GM19455 (cell line): ENCODE results near the gene LIPN.

Source experiments
- ATAC-seq: cut with Tn5 transposase; IDR thresholded peaks from one replicate; pipeline ENCODE4 v1.9.1; 2021; ENCODE audit not compliant: unreplicated experiment

Gene LIPN

DNA sequence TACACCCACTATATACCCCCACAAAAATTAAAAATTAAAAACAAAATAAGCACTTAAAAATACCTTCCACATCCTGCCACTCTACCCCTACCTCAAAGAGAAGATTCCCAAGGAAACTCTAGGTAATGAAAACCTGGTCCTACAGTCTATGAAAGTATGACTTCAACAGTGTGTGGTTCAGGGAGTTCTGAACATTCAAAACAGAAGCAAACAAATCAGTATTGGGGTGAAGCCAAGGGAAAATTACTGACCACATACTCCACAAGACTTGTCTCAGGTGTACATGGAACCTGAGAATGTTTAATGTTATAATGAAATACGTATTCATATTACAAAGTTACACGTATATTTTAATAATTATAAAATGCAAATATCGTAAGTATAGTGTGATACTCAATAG lies 22.4 kb downstream of the LIPN start:
- ATAC-seq = no peak

DNA sequence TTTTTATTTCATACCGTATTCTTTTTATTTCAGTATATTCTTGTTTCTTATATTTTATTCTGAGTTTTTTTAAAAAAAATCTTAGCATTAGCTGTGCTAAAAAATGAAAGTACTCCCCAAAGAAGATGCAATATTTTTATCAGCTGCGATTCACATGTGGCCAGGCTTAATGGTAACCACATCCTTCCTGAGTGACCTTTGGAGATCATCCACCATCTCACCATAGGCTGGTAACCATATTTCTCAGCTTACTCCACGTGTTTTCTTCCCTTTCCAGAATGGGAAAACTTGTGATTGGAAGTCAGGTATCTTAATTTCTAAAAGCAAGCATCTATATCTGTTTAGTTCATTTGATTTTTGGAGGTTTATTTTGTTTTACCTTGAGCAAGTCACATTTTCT lies 23.9 kb downstream of the LIPN start:
- ATAC-seq = no peak

DNA sequence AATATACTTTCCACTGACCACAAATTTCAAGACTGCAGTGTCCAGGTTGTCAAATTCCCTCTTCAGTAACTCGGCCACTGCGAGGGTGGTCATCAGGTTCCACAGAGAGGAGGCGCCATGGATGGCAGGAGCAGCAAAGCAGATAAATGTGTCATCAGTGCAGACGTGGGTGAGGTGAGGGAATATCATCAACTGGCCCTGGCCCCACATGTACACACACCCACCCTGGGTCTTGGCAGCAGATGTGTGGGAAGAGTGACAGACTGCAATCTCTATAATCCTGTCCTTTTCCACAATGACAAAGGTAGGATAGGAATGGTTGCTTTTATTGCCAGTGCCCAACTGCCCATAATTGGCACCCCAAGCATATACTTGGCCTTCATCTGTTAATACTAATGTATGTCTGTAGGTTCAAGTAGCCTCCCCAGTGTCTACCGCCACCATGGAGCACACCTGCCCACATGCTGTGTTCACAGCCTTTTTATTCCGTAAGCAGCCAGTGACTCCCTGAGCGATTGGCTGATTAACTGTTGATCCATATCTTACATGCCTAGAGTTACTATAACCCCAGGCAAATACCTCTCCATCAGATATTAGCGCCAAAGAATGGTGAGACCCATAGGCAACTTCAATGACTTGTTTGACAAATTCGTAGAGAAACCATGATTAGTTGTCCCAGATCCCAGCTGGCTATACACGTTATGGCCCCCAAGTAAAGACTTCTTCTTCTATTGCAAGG lies 26.4 kb downstream of the LIPN start:
- no peak for ATAC-seq

DNA sequence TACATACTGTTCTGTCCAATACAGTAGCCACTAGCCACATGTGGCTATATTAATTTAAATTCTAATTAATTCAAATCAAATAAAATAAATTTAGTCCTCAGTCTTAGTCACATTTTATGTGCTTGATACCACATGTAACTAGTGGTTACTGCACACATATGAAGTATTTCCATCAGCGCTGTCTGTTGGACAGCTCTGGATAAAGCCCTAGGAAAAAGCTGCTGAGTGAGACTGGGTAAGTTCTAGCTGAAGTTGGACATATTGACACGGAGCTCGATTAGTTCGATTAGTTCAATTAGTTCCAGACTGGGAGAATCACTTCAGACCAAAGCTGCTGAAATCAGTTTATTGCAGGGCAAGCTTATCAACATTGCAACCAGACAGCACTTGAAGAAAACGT lies 27.6 kb downstream of the LIPN start:
- no peak for ATAC-seq

DNA sequence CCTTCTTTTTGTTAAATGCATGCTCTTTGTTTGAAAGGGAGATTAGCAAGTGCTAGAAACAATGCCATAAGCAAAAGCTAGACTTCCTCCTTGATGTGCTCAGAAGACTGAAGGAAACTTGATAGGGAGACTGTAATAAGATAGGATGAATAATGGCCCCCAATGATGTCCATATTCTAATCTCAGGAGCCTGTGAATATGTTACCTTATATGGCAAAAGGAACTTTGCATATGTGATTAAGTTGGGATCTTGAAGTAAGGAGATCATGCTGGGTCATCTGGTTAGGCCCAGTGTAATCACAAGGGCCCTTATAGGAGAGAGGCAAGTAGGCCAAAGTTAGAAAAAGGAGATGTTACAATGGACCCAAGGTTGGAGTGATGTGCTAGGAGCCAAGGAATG lies 29.1 kb downstream of the LIPN start:
- no peak for ATAC-seq

DNA sequence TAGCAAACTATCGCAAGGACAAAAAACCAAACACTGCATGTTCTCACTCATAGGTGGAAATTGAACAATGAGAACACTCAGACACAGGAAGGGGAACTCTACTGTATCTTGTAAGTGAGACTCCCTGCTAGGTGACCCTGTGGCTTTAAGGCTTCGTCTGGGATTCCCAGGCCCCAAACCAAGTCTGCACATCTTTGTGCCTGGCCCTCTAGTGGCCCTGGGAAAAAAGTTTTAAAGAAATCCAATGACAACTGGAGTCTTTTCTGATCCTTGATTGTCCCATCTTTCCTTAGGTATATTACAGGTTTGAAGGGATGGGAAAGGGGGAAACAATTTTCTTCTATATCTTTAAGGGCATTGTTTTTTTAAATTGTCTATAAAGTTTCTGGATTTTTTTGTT lies 32.1 kb downstream of the LIPN start:
- ATAC-seq = no peak

DNA sequence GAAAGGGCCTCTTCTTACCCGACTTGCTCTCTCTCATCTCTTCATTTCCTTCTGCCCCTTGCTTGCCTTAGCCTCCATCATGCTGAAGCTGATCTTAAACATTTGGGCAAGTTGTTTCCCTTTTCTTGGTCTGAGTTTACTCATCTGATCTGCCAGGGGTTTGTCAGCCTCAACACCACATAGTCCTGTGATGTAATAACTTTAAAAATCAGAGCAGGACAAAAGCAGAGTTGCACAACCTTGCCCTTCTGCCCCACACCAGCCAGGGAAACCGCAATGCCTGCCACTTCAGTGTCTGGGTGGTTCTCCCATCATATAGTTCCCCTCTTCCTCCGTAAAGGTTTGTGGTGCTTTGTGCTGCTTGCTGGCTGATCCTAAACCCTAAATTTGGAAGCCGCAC lies 32.8 kb downstream of the LIPN start:
- no peak for ATAC-seq

DNA sequence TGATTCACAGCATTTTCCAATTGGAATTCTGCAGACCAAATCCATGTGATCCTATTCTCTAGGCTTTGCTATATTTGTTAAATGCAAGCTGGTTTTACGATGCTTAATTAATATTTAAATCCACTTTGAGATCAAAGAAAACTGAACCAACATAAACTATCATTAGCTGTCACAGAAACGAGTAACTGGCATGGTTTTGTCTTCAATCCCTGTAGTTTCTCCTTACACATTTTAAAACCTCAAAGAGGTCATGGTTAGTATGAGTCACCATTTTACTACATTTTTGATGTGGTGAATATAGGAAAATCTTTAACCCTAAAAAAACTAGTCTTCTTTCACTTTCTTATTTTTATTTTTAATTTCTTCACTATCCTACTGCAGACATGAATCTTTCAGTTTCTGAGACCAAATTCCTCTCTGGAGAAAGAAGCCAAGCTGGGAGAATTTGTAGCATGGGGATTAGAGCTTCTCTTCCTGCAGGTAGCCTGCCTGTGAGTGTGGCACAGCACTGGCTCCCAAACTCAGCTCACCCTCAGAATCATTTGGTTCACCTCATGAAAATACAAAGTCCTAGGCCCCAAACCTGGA lies 34.0 kb downstream of the LIPN start:
- no peak for ATAC-seq

DNA sequence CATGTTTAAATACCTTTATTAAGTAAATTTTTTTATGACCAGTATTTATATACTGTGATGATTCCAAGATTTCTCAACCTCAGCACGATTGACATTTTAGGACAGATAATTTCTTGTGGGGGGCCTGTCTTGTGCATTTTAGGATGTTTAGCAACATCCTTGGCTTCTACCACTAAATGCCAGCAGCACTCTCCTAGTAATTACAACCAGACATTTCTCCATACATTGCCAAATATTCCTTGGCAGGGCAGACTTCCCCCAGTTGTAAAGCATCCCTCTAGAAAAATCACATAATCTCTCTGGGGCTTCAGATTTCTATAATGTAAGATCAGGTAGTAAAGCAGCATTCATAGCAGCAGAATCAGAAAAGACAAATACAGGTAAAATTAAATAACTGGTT lies 34.9 kb downstream of the LIPN start:
- no peak for ATAC-seq

DNA sequence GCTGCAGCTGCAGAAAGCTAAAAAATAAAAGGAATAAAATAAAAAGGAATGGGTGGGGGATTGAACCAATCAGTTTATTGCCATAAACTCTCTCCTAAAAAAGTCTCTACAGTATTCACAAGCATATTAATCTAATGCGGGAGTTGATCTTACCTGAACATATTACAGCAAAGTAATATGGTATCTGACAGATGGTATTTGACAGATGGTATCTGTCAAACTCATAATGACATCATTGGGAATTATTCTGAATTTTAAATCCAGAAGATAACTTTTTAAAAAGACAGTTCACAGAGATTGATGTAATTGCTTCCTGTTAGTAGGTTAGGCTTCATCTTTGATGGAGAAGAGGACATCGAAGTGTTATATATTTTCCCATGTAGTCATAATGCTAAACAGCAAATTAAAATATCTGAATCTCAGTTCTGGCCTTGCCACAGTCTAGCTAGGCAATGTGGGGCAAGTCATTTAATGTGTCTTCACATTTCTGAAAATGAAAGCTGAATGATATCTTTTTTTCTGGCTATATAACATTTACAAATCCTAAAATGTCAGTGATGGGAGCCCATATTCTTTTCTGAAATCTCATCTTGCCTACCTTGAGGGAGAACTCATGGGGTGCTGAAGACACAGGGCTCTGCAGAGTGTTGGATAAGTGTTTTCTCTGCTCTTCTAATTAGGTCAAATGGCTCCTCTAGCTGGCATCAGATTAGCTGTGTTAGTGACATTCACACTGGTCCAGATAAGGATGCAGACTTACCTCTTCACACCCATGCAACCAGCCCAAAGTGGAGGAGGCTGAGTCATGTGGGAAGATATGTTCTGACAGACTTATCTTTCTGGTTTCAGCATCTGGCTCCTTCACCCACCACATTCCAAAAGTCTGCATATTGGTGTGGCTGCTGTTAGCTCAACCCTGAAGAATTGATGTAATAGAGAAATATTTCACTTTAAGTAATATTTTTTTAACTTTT lies 40.6 kb downstream of the LIPN start:
- no peak for ATAC-seq

DNA sequence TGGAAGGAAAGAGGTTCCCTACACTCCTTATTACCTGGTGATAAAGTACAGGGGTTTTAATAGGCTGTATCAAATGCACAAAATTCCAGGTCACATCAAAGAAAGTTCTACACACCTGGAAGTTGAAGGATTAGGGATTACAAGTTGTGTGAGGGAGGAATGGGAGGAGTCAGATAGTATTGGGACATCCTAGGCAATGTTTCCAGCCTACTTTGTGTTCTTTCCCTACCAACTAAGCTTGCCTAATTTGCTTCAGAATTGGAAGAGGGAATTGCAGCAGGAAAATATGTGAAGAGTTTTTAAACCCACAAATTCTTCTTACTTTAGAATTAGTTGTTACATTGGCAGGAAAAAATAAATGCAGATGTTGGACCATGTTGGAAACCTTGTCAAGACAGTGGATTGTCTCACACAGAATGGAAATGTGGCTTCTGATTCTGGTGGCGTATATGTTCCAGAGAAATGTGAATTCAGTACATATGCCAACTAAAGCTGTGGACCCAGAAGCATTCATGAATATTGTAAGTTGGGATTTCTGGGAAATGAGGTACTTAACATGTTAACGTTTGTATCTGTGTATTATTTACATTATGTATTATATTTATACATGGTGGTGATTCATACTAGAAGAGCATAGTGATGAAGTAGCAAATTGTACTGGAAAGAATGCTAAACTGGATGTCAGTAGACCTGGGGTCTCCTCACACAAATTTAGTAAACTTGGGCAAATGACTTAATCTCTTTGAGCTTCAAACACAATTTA lies 42.9 kb downstream of the LIPN start, which contains the start of gene LIPM:
Gene LIPM (plus strand): TSS at position 208 of the 763 bp plus-strand sequence. CDS start 167 bp downstream, at position 375.
- no peak for ATAC-seq

DNA sequence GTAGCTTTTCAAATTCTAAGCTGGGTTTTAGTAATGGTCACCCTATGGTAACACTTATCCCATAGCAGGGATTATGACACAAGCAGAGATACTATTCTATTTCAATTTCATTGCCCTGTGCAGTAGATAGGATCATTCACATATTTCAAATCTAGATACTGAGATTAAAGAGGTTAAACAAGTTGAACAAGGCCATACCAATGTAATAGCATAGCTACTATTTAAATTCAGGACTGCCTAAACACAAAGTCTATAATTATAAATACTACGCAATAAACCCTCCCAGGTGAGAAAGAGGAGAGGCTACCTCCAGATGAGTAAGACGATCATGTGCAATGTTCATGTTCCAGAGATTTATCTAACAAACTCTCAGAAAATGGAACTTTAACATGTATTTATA lies 43.8 kb downstream of the LIPN start:
- no peak for ATAC-seq

DNA sequence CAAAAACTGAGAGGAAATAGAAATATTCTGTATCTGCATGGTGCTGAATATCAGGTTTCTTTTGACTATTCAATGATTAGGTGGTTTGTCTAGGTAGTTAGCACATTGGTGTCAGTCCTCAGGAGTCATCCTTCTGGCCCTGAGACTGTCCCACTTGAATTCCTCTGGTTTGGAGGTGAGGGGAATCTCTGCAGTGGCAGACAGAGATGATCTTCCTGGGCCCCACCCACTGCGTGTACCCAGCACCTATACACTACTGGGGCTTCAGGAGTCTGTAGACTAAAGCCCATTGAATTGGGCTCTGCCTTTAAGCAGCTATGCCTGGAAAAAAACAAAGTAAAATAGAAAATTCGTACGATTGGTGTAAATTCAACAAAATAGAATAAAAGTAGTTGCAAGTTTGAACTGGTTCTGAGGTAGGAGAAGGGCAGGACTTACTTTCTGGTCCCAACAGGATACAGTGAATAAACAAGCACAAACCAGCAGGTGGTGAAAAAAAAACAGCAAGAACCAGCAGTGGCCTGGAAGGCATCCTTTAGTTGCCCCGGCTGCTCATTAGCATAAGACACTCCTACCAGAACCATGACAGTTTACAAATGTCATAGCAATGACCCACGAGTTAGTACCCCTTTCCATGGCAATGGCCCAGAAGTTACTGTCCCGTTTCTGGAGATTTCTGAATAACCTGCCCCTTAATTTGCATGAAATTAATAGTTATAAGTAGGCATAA lies 44.4 kb downstream of the LIPN start:
- ATAC-seq = no peak

DNA sequence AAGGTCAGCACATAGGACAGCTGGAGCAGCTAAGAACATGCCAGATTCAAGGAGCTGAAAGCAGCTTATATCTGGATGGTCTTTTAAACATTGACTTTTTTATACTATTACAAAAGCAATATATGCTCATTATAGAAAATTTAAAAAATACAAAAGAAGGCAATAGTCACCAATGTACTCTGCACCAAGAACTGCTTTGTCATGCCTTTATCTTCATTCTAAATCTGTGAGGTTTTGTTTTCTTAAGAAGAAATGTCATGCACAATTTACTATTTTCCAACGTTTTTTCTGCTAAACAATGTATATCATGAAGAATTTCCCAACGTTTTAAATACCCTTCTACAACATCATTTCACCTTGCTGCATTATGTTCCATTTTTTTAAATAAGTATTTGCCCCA lies 45.5 kb downstream of the LIPN start:
- ATAC-seq = no peak

DNA sequence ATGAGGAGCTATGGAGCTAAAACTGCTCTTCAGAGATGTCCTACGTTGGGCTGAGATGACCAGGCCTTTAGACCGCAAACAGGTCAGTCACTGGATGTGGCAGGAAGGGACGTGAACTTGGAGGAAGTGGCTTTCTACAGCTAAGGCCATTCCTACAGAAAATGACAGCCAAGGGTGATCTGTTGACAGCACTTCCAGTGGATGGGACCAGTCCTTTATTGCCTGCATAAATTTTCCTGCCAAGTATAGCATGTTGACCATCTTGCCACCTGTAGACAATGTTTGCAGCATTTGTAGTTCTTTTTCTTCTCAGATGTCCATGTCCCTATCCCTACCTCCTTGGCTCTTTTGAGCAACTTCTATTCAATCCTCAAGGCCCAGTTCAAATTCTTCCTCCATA lies 46.1 kb downstream of the LIPN start:
- no peak for ATAC-seq

DNA sequence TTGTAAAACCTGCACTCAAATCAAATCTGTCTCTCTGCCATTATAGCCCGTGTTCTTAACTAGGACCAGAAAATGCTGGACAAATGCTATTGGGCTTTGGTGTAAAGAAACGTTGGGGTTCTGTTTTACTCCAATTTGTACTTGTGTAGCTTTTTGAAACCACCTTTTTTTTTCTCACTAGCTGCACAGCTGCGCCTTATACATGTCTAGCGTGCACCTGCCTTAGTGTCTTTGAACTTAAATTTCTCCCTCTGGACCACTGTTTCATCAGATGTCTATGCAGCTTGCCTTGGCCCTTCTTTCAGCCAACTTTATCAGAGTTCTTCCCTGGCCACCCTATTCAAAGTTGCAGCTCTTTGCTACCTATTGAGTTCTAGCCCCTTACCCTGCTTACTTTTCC lies 49.8 kb downstream of the LIPN start:
- no peak for ATAC-seq

DNA sequence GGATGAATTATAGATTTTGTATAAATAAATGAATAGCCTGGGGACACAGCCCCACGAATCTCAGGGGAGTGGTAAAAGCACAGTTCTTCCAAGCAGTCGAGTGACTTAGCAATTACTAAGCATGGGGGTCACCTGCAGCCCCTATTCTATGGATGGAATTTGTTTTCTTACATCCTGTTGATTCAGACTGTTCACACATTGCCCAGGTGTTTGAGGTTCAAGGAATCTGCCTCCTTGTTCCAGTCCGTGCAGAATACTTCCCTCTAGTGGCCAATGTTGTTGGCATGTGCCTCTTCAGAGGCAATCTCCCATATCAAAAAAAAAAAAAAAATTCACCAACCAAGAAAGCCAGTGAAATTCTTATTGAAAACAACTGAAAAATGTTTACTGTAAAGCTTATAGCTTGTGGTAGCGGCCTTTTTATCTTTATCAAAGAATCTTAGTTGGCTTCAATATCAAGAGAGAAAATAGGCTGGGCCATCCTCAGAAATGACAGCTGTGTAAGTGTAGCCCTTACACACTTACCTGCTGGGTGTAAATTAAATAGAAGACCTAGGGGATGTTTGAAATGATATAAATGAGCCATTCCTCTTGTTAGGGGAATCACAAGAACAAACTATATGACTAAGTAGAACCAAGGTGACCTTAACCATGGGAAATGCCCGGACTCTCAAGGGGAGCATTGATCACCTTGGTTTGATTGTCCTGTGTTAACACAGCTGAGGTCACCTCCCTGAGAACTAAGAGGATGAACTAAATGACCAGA lies 50.6 kb downstream of the LIPN start:
- no peak for ATAC-seq

DNA sequence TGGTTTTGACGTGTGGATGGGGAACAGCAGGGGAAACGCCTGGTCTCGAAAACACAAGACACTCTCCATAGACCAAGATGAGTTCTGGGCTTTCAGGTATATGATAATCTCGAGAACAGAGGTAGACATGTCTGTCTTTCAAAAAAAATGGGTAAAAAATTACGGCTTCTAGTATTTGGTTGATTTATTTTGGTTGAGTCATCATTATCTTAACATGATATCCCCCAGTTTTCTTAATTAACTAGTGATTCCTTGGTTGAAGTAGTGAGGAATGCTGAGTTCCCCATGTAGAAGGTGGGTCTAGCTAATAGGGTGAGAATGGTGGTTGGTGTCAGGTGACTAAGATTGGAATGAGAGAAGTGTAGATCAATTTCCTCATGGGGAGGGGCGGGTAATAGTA lies 53.4 kb downstream of the LIPN start:
- no peak for ATAC-seq

DNA sequence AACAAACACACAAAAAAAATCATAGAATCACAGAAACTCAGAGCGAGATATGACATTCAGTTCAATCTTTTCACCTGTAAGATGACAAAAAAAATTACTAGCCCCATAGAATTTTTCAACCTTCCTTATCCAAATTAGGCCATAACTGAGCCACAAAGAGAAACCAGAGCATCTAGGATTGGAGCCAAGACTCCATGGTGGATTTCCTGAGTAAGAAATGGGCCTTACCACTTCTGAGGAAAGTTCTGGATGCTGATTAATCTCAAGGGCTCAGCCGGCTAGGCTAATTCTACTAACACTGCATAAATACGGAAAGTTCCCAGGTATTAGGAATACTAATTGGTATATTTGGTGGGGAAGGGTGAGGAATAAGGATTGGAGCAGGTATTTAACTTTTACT lies 59.5 kb downstream of the LIPN start:
- ATAC-seq = no peak
